ENCODE data around the gene EMILIN3.

Gene EMILIN3

GRCh38 chr20:41364967-41365765, 1.5 kb downstream of the EMILIN3 start:
- peak overlapping the region; percentile 38 for H3K4me3 ChIP-seq (replicated peaks; ENCODE audit: low read depth, low read length)
- no peak for DNase-seq (ENCODE audit: extremely low read depth, low read depth)
- TF ChIP-seq, protein P1, sequence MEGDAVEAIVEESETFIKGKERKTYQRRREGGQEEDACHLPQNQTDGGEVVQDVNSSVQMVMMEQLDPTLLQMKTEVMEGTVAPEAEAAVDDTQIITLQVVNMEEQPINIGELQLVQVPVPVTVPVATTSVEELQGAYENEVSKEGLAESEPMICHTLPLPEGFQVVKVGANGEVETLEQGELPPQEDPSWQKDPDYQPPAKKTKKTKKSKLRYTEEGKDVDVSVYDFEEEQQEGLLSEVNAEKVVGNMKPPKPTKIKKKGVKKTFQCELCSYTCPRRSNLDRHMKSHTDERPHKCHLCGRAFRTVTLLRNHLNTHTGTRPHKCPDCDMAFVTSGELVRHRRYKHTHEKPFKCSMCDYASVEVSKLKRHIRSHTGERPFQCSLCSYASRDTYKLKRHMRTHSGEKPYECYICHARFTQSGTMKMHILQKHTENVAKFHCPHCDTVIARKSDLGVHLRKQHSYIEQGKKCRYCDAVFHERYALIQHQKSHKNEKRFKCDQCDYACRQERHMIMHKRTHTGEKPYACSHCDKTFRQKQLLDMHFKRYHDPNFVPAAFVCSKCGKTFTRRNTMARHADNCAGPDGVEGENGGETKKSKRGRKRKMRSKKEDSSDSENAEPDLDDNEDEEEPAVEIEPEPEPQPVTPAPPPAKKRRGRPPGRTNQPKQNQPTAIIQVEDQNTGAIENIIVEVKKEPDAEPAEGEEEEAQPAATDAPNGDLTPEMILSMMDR (IDR thresholded peaks at IDR 0.05; ENCODE audit: low read depth, low read length, missing control alignments), result no peak

DNA sequence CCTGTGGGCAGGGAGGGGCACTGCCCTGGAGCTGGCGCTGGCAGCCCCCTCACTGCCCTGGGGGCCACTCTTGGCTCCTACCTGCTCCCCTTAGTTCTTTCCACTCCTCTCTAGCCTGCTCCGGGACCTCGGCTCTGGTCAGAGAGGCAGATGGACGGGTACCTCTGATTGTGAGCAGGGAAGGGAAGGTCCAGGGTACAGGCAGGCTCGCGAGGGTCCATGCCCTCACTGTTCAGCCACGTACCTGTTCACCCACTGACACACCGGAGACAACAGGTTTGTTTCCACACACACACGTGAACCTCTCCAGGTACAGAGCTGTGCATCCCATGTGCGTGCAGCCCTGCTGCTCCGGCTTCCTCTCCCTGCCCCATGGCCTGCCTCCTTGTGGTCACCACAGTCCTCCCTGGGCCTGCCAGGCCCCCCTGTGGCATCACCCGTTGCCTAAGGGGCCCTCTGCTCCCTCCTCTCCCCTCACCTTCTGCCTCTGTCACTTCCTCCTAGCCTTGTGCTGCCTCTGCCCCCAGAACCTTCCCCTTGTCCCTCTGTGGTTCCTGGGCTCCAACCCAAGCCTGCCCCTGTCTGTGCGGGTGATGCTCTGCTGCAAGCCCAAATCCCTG, 2.3 kb downstream of the EMILIN3 start:
- no peak for DNase-seq (ENCODE audit: extremely low read depth, low read depth)
- TF ChIP-seq, protein P1 (IDR thresholded peaks at IDR 0.05; ENCODE audit: low read depth, low read length, missing control alignments), result peak; percentile 8

GRCh38 chr20:41363601-41364000, 3.0 kb downstream of the EMILIN3 start:
- no peak for DNase-seq (ENCODE audit: extremely low read depth, low read depth)
- H3K4me3 ChIP-seq (replicated peaks; ENCODE audit: low read depth, low read length), result no peak overlapping the region
- TF ChIP-seq, protein P1 (IDR thresholded peaks at IDR 0.05; ENCODE audit: low read depth, low read length, missing control alignments), result no peak

More for the DNA sequence above, 2.3 kb downstream of the EMILIN3 start:
- H3K4me3 ChIP-seq (replicated peaks; ENCODE audit: low read depth, low read length), result no peak overlapping the region

DNA sequence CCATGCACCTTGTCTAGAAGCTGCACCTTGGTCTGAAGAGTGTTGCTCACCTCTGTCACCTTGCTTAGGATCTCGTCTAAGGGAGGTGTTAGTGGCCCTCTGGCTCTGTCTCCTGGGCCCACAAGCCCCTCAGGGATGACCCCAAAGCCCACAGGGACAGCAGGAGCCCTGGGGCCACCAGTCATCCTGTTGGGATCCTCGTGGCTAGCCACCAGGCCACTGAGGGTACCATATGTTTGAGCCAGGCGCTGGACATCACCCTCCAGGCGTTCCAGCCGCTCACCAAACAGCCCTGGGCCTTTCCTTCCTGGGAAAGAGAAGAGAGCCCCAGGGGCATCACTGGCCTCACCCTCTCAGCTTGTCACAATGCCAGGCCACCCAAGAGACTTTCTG, 3.9 kb downstream of the EMILIN3 start:
- no peak overlapping the region for H3K4me3 ChIP-seq (replicated peaks; ENCODE audit: low read depth, low read length)
- no peak for DNase-seq (ENCODE audit: extremely low read depth, low read depth)
- TF ChIP-seq, protein P1 (IDR thresholded peaks at IDR 0.05; ENCODE audit: low read depth, low read length, missing control alignments), result no peak

GRCh38 chr20:41361757-41362747, 4.6 kb downstream of the EMILIN3 start:
- DNase-seq (ENCODE audit: extremely low read depth, low read depth), result no peak
- TF ChIP-seq, protein P1 (IDR thresholded peaks at IDR 0.05; ENCODE audit: low read depth, low read length, missing control alignments), result no peak
- H3K4me3 ChIP-seq (replicated peaks; ENCODE audit: low read depth, low read length), result no peak overlapping the region

All from HFF-Myc (cell line).